GM18519 (cell line): Measurements from ENCODE around the gene ZNF70.

Source experiments
- ATAC-seq: cut with Tn5 transposase; IDR thresholded peaks from one replicate; pipeline ENCODE4 v1.9.1; 2021; ENCODE audit warnings: mild to moderate bottlenecking, moderate library complexity; ENCODE audit not compliant: unreplicated experiment, low FRiP score

ZNF70 gene

GRCh38 chr22:23750714-23751440 is at the start of gene ZNF70:
TSS of gene ZNF70 (minus strand) at chr22:23751112. CDS start at chr22:23745140, 5,972 bp downstream.
- no peak for ATAC-seq

DNA sequence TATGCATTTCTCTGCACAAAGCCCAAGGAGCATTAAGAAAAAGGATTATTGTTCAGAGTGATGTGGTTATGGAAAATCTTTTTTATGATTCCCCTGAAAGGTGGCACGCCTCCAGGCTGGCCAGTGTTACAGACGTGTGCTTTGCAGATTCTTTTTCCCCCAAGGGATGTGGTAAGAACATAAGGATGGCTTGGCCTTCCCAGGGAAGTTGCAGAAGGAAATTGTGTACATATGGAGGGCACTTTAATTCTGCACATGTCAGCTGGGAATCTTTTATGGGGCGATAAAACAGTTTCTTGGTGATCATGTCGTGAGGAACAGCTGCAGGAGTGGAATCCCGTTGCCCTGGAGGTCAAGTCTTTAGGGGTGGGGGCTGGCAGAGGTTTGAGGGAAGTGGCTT is 45.5 kb upstream of the ZNF70 start:
- no peak for ATAC-seq

DNA sequence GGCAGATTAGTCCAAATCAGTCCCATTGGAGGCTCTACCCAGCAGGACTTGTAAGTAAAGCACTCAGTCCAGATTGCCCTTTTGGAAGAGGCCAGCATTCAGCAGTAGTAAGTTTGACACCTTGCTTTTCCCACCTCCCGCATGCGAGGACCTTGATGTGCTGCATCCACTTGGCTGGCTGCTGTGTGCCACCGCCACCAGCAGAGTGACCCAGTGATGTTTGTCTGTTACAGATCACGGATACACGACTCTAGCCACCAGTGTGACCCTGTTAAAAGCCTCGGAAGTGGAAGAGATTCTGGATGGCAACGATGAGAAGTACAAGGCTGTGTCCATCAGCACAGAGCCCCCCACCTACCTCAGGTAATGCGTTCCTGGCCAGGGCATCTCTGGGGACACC is 42.4 kb upstream of the ZNF70 start:
- no peak for ATAC-seq

GRCh38 chr22:23791738-23792645 is 41.1 kb upstream of the ZNF70 start:
- no peak for ATAC-seq

GRCh38 chr22:23790819-23791737 is 40.2 kb upstream of the ZNF70 start:
- no peak for ATAC-seq

GRCh38 chr22:23789638-23790037 is 38.7 kb upstream of the ZNF70 start:
- ATAC-seq, result no peak

- ATAC-seq, result no peak
These were observed 38.2 kb upstream of the ZNF70 start for GRCh38 chr22:23789121-23789520.

DNA sequence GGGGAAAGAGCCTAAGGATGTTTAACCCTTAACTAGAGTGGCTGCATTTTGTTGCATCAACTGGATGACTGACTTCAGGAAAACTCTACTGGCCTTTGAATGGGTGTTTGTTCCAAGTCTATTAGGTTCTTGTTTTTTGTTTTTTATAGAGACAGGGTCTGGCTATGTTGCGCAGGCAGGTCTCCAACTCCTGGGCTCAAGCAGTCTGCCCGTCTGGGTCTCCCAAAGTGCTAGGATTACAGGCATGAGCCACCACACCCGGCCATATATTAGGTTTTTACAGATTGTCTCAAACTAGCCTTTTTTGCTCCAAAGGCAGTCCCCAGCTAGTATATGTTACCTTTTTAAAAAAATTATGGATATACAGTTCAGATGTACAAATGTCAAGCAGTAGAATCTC is 37.0 kb upstream of the ZNF70 start:
- no peak for ATAC-seq

DNA sequence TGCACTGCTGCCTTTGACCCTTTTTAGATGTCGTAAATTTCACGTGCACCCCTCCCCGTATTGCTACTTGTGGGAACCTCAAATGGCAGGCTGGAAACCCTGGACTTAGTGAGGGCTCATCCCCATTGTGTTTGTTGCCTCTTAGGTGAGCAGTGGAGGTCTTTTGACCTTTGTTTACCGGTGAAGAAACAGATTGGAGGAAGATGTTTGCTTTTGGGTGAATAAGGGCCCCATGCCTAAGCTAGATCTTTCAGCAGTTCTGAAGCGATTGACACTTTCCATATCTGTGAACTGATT is 36.6 kb upstream of the ZNF70 start:
- no peak for ATAC-seq

GRCh38 chr22:23786752-23787599 is 36.1 kb upstream of the ZNF70 start, which contains the start of gene SMARCB1:
TSS of gene SMARCB1 (plus strand) at chr22:23786966. CDS start at chr22:23787170, 204 bp downstream.
- ATAC-seq, result peak; percentile 40

DNA sequence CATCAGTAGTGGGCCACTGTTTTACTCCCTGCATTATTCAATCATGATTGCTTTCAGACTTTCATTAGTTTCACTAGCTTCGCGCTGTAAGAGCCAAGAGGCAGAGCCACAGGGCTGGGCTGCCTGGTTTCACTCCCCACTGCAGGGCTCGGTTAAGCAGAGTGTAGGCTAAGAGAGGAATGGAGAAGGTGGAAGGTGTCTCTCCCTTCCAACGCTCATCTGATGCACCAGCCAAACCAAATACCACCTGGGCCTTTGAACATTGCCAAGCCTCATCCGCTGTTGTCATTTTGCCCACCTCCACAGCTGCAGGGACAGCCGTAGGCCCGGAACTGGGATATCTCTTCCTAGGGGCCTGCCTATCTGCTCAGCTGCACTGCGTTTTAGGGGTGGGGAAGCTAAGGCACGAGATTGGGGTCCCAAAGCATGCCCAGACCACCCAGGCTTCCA is 35.4 kb upstream of the ZNF70 start:
- ATAC-seq, result no peak

DNA sequence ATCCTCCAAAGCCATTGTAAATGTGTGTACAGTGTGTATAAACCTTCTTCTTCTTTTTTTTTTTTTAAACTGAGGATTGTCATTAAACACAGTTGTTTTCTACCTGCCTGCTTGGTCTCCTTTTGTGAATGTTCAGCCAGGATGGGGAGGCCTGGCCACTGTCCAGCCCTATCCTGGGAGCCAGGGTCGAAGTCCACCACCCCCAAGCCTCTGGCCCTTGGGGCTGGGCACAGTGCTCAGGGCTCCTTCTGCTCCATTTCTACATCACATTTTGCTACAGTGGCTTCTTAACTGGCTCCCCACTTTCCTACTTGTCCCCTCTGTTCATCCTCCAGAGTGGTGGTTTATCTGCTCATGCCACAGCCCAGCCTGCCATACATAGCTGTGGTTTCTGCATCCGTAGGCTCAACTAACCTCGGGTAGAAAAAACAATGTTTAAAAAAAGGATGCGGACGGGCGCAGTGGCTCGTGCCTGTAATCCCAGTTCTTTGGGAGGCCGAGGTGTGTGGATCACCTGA is 33.4 kb upstream of the ZNF70 start:
- no peak for ATAC-seq

DNA sequence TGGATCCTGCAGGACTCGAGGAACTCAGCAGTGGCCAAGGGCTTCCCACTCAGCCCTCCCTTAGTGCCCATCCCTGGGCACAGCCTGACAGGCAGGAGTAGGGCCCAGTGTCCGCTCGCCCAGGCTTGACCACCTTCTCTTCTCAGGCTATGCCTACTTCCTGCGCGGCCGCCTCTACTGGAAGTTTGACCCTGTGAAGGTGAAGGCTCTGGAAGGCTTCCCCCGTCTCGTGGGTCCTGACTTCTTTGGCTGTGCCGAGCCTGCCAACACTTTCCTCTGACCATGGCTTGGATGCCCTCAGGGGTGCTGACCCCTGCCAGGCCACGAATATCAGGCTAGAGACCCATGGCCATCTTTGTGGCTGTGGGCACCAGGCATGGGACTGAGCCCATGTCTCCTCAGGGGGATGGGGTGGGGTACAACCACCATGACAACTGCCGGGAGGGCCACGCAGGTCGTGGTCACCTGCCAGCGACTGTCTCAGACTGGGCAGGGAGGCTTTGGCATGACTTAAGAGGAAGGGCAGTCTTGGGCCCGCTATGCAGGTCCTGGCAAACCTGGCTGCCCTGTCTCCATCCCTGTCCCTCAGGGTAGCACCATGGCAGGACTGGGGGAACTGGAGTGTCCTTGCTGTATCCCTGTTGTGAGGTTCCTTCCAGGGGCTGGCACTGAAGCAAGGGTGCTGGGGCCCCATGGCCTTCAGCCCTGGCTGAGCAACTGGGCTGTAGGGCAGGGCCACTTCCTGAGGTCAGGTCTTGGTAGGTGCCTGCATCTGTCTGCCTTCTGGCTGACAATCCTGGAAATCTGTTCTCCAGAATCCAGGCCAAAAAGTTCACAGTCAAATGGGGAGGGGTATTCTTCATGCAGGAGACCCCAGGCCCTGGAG is 32.6 kb upstream of the ZNF70 start:
- no peak for ATAC-seq

DNA sequence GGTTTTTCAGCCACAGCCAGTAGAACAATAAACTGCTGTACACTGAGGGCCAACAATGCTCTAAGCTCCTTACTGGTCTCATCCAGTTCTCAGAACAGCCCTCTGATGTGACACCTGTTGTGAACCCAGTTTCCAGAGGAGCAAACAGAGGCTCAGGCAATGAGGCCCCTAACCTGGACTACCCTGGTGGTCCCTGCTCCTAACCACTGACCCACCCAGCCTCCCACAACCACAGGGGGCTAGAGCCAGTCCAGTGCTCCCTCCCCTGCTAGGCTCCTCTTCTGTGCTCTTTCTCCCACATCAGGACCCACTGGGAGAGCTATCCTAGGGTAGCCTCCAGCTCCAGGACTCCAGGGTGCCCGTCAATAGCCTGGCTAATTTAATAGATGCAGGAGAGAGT is 31.8 kb upstream of the ZNF70 start:
- ATAC-seq, result no peak

DNA sequence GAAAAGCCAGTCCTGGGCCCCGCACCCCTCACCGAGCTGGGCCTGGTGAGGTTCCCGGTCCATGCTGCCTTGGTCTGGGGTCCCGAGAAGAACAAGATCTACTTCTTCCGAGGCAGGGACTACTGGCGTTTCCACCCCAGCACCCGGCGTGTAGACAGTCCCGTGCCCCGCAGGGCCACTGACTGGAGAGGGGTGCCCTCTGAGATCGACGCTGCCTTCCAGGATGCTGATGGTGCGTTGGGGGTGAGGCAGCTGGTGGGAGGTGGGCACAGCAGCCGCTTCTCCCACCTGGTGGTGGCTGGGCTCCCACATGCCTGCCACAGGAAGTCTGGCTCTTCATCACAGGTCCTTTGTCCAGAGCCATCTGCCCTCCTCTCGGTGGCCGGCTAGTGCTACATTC is 31.3 kb upstream of the ZNF70 start:
- ATAC-seq, result no peak

DNA sequence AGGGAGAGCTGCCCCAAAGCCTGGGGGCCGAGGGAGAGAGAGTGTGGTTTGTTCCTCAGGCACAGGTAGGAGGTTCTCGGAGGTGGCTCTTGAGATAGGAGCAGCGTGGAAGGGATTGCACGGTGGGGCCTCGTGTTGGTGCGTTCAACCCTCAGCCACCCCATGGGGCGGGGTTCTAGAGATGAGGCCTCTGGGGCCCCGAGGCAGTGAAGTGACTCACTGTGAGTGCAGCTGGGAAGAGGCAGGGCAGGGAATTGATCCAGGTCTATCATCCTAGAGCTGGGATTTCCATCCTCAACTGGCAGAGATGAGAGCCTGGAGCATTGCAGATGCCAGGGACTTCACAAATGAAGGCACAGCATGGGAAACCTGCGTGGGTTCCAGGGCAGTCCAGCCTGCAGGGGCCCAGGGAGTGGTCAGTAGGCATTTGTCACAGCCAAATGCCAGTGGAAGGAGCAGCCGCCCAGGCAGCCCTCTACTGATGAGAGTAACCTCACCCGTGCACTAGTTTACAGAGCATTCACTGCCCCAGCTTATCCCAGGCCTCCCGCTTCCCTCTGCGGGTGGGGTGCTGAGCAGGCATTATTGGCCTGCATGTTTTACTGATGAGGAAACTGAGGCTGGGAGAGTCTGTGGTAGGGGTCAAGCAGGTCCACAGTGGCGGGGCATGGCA is 30.7 kb upstream of the ZNF70 start:
- no peak for ATAC-seq

- no peak for ATAC-seq
These were observed 30.2 kb upstream of the ZNF70 start for GRCh38 chr22:23781065-23781464.

GRCh38 chr22:23780146-23780748 is 29.3 kb upstream of the ZNF70 start:
- no peak for ATAC-seq
